ENCODE data around the gene TECPR2. TPM values are rescaled to one million over a fixed set of nuclear protein-coding genes. Genes with fewer than 3 reads are reported as not detected.

Gene TECPR2
- total RNA-seq, 1 experiment from 2014 or later, result 9.3 TPM

DNA sequence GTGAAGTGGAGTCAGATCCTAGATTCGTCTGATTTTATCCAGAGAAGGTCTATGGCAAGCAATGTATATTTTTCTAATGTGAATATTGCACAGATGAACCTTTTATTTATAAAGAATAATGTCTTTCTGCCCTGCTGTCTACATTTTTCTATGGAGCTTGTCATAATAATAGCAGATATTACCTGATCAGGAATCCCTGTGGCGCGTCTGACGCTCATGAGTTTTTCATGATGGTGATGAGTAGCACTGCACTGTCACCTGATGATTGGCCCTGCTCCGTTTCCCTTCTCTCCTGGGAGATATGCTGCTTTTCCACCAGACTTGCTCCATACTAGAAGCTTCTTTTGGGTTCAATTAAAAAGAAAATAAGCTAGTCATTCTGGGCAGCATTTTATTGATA is 20.5 kb upstream of the TECPR2 start:
- CTCF ChIA-PET, result interaction anchor here (1.2 kb wide), 1 partner anchor 13 kb away, joined by 5 read pairs; no protein-coding TSS in a partner anchor
- POLR2A ChIA-PET, result no interaction called here
- intact Hi-C loops (cut with micrococcal nuclease; ENCODE audit: unreplicated experiment), result no loop called here

DNA sequence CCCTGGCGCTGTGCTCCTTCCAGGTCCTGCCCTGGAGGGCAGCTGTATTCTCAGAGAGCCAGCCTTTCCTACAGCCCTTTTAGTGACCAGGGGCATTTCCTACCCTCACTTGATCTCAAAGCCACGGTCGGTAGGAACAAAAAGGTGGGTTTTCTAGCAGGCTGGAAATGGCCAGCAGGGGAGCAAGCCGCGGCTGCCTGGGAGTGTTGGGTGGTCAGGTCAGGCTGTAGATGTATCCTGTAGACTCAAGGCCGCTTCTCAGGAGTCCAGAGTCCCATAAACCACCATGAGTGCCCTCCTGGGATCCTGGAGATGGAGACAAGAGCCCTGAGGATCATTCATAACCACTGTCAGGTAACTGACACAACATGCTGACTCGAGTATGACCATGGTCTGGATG is 18.7 kb upstream of the TECPR2 start:
- H3K36me3 ChIP-seq (ENCODE audit: control insufficient read depth, insufficient read depth, low read length), result no peaks in the 10 kb centered on the region
- no peak for DNase-seq
- intact Hi-C loops (cut with micrococcal nuclease; ENCODE audit: unreplicated experiment), result no loop called here
- H3K4me1 ChIP-seq, result no peaks in the 10 kb centered on the region
- ChIA-PET CTCF (interaction anchor here (0.5 kb wide), 1 partner anchor 14 kb away, joined by 7 read pairs; no protein-coding TSS in a partner anchor), POLR2A (no interaction called here)
- no peaks in the 10 kb centered on the region for H3K9me3 Mint-ChIP-seq (ENCODE audit: unreplicated experiment)
- no TSS peak for BruUV-seq (replicated peaks)
- H3K36me3 Mint-ChIP-seq (ENCODE audit: insufficient read depth, unreplicated experiment), result peaks cover 36% of the 10 kb centered on the region
- TF ChIP-seq CTCF (IDR thresholded peaks at IDR 0.05; ENCODE audit: insufficient read depth in 1 of 2, low read depth in 1 of 2, low read length in 1 of 2, severe bottlenecking in 1 of 2, unreplicated experiment in 1 of 2), result no peak
- H3K4me1 Mint-ChIP-seq (ENCODE audit: low read depth, unreplicated experiment), result no peaks in the 10 kb centered on the region
- no peaks in the 10 kb centered on the region for H3K27me3 Mint-ChIP-seq (ENCODE audit: insufficient read depth, unreplicated experiment)
- H3K27ac Mint-ChIP-seq (ENCODE audit: unreplicated experiment), result no peak overlapping the region
- no peaks in the 10 kb centered on the region for H3K9me3 ChIP-seq
- no peak overlapping the region for H3K4me3 ChIP-seq (ENCODE audit: low read depth, low read length)
- no peak overlapping the region for H3K4me3 Mint-ChIP-seq (ENCODE audit: unreplicated experiment)
- H3K27me3 ChIP-seq (replicated peaks; ENCODE audit: control insufficient read depth, insufficient read depth, low read length), result no peaks in the 10 kb centered on the region

More for the DNA sequence above, 20.5 kb upstream of the TECPR2 start:
- TF ChIP-seq CTCF (IDR thresholded peaks at IDR 0.05; ENCODE audit: insufficient read depth in 1 of 2, low read depth in 1 of 2, low read length in 1 of 2, severe bottlenecking in 1 of 2, unreplicated experiment in 1 of 2), result no peak
- H3K36me3 ChIP-seq (ENCODE audit: control insufficient read depth, insufficient read depth, low read length), result no peaks in the 10 kb centered on the region
- no TSS peak for BruUV-seq (replicated peaks)
- no peak overlapping the region for H3K4me3 ChIP-seq (ENCODE audit: low read depth, low read length)
- Mint-ChIP-seq H3K4me1 (ENCODE audit: low read depth, unreplicated experiment) (no peaks in the 10 kb centered on the region), H3K36me3 (ENCODE audit: insufficient read depth, unreplicated experiment) (peaks cover 26% of the 10 kb centered on the region), H3K4me3 (ENCODE audit: unreplicated experiment) (no peak overlapping the region), H3K27me3 (ENCODE audit: insufficient read depth, unreplicated experiment) (no peaks in the 10 kb centered on the region), H3K9me3 (ENCODE audit: unreplicated experiment) (no peaks in the 10 kb centered on the region), H3K27ac (ENCODE audit: unreplicated experiment) (no peak overlapping the region)
- no peaks in the 10 kb centered on the region for H3K27me3 ChIP-seq (replicated peaks; ENCODE audit: control insufficient read depth, insufficient read depth, low read length)
- H3K9me3 ChIP-seq, result no peaks in the 10 kb centered on the region
- no peaks in the 10 kb centered on the region for H3K4me1 ChIP-seq
- DNase-seq, result no peak

GRCh38 chr14:102344485-102344884 is 18.3 kb upstream of the TECPR2 start:
- Mint-ChIP-seq H3K27ac (ENCODE audit: unreplicated experiment) (no peak overlapping the region), H3K27me3 (ENCODE audit: insufficient read depth, unreplicated experiment) (no peaks in the 10 kb centered on the region), H3K4me1 (ENCODE audit: low read depth, unreplicated experiment) (no peaks in the 10 kb centered on the region), H3K36me3 (ENCODE audit: insufficient read depth, unreplicated experiment) (peaks cover 36% of the 10 kb centered on the region), H3K9me3 (ENCODE audit: unreplicated experiment) (no peaks in the 10 kb centered on the region), H3K4me3 (ENCODE audit: unreplicated experiment) (no peak overlapping the region)
- no peak for DNase-seq
- H3K27me3 ChIP-seq (replicated peaks; ENCODE audit: control insufficient read depth, insufficient read depth, low read length), result no peaks in the 10 kb centered on the region
- ChIA-PET CTCF (no interaction called here), POLR2A (no interaction called here)
- no TSS peak for BruUV-seq (replicated peaks)
- no peaks in the 10 kb centered on the region for H3K36me3 ChIP-seq (ENCODE audit: control insufficient read depth, insufficient read depth, low read length)
- H3K4me3 ChIP-seq (ENCODE audit: low read depth, low read length), result no peak overlapping the region
- no peaks in the 10 kb centered on the region for H3K4me1 ChIP-seq
- no peaks in the 10 kb centered on the region for H3K9me3 ChIP-seq
- no peak for TF ChIP-seq CTCF (IDR thresholded peaks at IDR 0.05; ENCODE audit: insufficient read depth in 1 of 2, low read depth in 1 of 2, low read length in 1 of 2, severe bottlenecking in 1 of 2, unreplicated experiment in 1 of 2)
- intact Hi-C loops (cut with micrococcal nuclease; ENCODE audit: unreplicated experiment), result no loop called here

Measured in Caco-2 (cell line).